Measurements from ENCODE around the gene NFYC. TPM values are rescaled to one million over a fixed set of nuclear protein-coding genes. Genes with fewer than 3 reads are reported as not detected.

Gene NFYC
- polyA plus RNA-seq, 1 of the 3 experiments (the other 2 are of a cell fraction): 72.4 TPM

- no peaks in the 10 kb centered on the region for H3K27me3 ChIP-seq (ENCODE audit: insufficient read depth)
- no peak for TF ChIP-seq RXRA (IDR thresholded peaks at IDR 0.05; ENCODE audit: borderline replicate concordance, low read depth)
- no peak for TF ChIP-seq JUND (IDR thresholded peaks at IDR 0.05)
- TF ChIP-seq RFX5 (IDR thresholded peaks at IDR 0.05; ENCODE audit: low read length): no peak
- no peak for TF ChIP-seq TAF1 (IDR thresholded peaks at IDR 0.05; ENCODE audit: borderline replicate concordance, low read depth, low read length)
- no peak for TF ChIP-seq SMC3 (IDR thresholded peaks at IDR 0.05; ENCODE audit: low read depth, low read length)
- TF ChIP-seq REST (IDR thresholded peaks at IDR 0.05; ENCODE audit: low read depth, low read length): no peak
- H3F3A ChIP-seq (replicated peaks; ENCODE audit: insufficient read depth): no peaks in the 10 kb centered on the region
- peaks cover 0 to 7% of the 10 kb centered on the region in 2 experiments; a peak in 1 of 4 replicates for H3K4me1 ChIP-seq (ENCODE audit: control insufficient read depth in 1 of 2, insufficient read depth in 2 of 2, low read depth in 1 of 2, low read length in 1 of 2)
- no peaks in the 10 kb centered on the region for H3K79me2 ChIP-seq (ENCODE audit: insufficient read depth)
- no peak overlapping the region for H2AFZ ChIP-seq (ENCODE audit: low read depth)
- ChIA-PET CTCF (interaction anchor here (1.1 to 1.3 kb wide), 3 partner anchors 13 to 36 kb away, joined by 3 to 4 read pairs (median 3); no protein-coding TSS in a partner anchor), POLR2A (no interaction called here)
- H3K9ac ChIP-seq: no peak overlapping the region
- H3K9me3 ChIP-seq: no peaks in the 10 kb centered on the region
- H3K9me2 ChIP-seq: no peaks in the 10 kb centered on the region
- H3K36me3 ChIP-seq (replicated peaks in 1 of 2; ENCODE audit: control insufficient read depth in 1 of 2, insufficient read depth in 2 of 2, low read length in 1 of 2): no peaks in the 10 kb centered on the region
- DNase-seq: no peak
- no peak overlapping the region for H3K27ac ChIP-seq (ENCODE audit: low read depth in 2 of 2, low read length in 1 of 2)
- H3K4me3 ChIP-seq (ENCODE audit: low read depth in 2 of 2, low read length in 1 of 2): no peak overlapping the region
- 77% methylated on average over 9 of the region's 15 CpGs for WGBS (ENCODE audit: low lambda C conversion rate)
- no peaks in the 10 kb centered on the region for H4K20me1 ChIP-seq (ENCODE audit: insufficient read depth)
- H3K4me2 ChIP-seq: no peak overlapping the region
Observed at GRCh38 chr1:40648928-40649591, 42.4 kb upstream of the NFYC start.

- H3K79me2 ChIP-seq (ENCODE audit: insufficient read depth): no peaks in the 10 kb centered on the region
- H3K4me3 ChIP-seq (ENCODE audit: low read depth in 2 of 2, low read length in 1 of 2): no peak overlapping the region
- H3K4me1 ChIP-seq (ENCODE audit: control insufficient read depth in 1 of 2, insufficient read depth in 2 of 2, low read depth in 1 of 2, low read length in 1 of 2): peaks cover 0 to 7% of the 10 kb centered on the region in 2 experiments; a peak in 1 of 4 replicates
- H3K27ac ChIP-seq (ENCODE audit: low read depth in 2 of 2, low read length in 1 of 2): no peak overlapping the region
- H3K9ac ChIP-seq: no peak overlapping the region
- POLR2A ChIA-PET: no interaction called here
- no peaks in the 10 kb centered on the region for H3K9me2 ChIP-seq
- TF ChIP-seq REST (IDR thresholded peaks at IDR 0.05; ENCODE audit: low read depth, low read length): no peak
- TF ChIP-seq NRF1 (IDR thresholded peaks at IDR 0.05; ENCODE audit: low read depth, low read length): no peak
- no peak for TF ChIP-seq MEF2A (IDR thresholded peaks at IDR 0.05; ENCODE audit: borderline replicate concordance, low read depth)
- no peak for TF ChIP-seq GATA2 (CRISPR knock-in tag; IDR thresholded peaks at IDR 0.05)
- TF ChIP-seq POLR2AphosphoS5 (IDR thresholded peaks at IDR 0.05; ENCODE audit: low read depth, low read length): no peak
- TF ChIP-seq CHD2 (IDR thresholded peaks at IDR 0.05; ENCODE audit: low read length, partially characterized antibody): no peak
- no peak for TF ChIP-seq NFIC (IDR thresholded peaks at IDR 0.05; ENCODE audit: borderline replicate concordance)
- no peak for TF ChIP-seq FOSL2 (IDR thresholded peaks at IDR 0.05; ENCODE audit: borderline replicate concordance, low read depth)
- TF ChIP-seq ZBTB33 (IDR thresholded peaks at IDR 0.05; ENCODE audit: borderline replicate concordance, low read depth): no peak
- no peak for TF ChIP-seq TEAD4 (IDR thresholded peaks at IDR 0.05; ENCODE audit: borderline replicate concordance, insufficient read depth)
- no peak for TF ChIP-seq FOXJ3 (CRISPR knock-in tag; IDR thresholded peaks at IDR 0.05)
- TF ChIP-seq TCF12 (IDR thresholded peaks at IDR 0.05): no peak
- TF ChIP-seq SMC3 (IDR thresholded peaks at IDR 0.05; ENCODE audit: low read depth, low read length): no peak
- TF ChIP-seq JUND (IDR thresholded peaks at IDR 0.05): no peak
- no peaks in the 10 kb centered on the region for H3K9me3 ChIP-seq
- H4K20me1 ChIP-seq (ENCODE audit: insufficient read depth): no peaks in the 10 kb centered on the region
- H3K36me3 ChIP-seq (replicated peaks in 1 of 2; ENCODE audit: control insufficient read depth in 1 of 2, insufficient read depth in 2 of 2, low read length in 1 of 2): no peaks in the 10 kb centered on the region
- no peak for DNase-seq
- no peaks in the 10 kb centered on the region for H3F3A ChIP-seq (replicated peaks; ENCODE audit: insufficient read depth)
- WGBS (ENCODE audit: low lambda C conversion rate): 58% methylated on average over 2 of the region's 5 CpGs
- no peak overlapping the region for H3K4me2 ChIP-seq
- H2AFZ ChIP-seq (ENCODE audit: low read depth): no peak overlapping the region
- CTCF ChIA-PET: interaction anchor here (0.6 to 1.1 kb wide), 4 partner anchors 9 to 53 kb away, joined by 3 to 4 read pairs (median 3); no protein-coding TSS in a partner anchor
- no peaks in the 10 kb centered on the region for H3K27me3 ChIP-seq (ENCODE audit: insufficient read depth)
Observed at GRCh38 chr1:40649592-40649930, 41.9 kb upstream of the NFYC start.

Measured in SK-N-SH (cell line).